ENCODE measurements around the gene FOXN3.
"Not testable (repeated sequence)": the region's sequence is repeated elsewhere in the genome, so short reads cannot be mapped to it uniquely, and the experiment has no call there.

FOXN3 gene

DNA sequence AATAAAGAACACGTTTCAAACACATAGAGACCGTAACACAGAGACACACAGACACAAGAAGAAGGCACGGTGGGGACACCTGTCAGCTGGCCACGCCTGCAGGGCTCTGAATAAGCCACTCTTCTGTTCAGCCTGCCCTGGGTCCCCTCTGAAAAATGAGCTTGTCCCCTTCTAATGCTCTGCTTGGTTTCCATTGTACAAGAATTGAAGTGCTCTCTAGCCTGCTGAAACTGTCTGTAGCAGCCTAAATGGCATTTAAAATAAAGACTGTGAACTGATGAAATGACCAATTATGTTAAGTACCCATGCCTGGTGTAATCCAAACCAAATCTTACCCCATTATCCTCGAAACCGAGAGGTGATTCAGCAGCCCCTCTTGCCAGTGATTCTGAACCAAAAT is 139.8 kb downstream of the FOXN3 start:
- DNase-seq (ENCODE audit: low read depth) = no peak

DNA sequence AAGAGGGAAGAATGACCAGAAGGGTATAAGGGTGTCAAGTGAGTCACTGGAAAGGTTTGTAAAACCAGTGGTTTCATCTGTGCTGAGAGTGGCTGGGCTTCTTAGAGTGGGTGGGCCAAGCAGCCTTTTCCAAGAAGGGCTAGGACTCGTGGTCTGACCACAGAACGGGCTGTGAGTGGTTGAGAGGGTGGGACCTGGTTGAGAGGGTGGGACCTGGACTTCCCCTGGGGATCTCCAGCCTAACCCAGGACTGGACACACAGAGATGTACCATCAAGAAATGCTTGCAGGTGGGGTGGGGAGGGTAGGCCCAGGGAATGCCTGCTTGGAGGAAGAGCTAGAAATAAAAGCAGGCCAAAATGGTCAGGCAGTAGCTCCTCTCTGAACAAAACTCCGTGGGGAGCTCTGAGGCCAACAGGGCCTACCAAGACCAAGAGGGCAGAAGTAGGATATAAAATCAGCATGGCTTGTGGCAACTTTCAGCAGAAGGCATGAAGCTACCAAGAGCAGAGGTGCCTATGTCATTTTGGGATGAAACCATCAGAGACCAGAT is 140.5 kb downstream of the FOXN3 start:
- DNase-seq (ENCODE audit: low read depth) = peak; percentile 43

DNA sequence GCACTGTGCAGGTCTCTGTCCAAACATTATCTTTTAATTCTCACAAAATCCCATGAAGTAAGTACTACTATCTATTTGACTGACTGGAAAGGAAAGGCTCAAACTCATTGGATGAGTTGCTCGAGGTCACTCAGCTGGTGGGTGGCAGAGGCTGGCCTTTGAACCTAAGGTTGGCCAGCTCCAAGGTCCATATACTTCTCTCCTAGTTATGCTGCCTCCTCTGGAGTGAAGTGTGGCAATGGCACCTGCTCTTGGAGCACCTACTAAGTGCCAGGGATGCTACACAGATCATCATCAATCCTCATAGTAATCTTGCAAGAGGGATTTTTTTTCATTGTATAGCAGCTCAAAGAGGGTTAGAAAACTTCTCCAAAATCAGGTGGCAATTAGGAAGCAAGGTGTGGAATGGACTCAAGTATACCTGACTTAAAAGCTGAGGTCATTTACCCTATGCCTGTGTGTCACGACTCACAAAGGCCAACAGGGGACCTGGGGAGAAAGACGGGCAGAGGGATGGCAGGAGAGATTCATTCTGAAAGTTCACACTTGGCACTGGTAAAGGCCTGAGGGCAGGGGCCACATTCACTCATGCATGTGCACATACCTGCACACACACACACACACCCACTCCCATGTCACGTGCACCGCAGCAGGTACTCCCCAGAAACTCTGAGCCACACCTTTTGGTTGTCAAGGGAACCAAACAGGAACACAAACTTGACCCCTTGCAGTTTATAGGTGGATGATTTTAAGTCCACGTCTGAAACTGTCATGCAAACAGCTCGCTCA is 146.4 kb downstream of the FOXN3 start:
- no peak for DNase-seq (ENCODE audit: low read depth)

DNA sequence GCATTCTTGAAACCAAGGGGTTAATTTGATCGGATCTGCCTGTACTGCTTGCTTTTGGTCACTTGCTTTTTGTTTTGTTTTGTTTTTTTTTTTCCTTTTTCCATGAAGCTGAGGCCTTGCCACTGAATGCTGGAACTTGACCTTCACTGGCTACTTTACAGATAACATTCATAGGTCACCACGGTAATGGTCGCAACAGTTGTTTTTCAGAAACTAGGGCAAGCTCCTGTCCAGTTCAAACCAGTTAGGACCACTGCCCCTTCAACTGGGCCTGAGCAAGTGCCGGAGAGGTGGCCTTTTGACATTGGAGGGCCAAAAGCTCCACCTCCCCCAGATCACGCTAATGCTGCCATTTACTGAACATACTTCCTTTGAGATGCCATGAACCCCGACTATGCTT is 147.6 kb downstream of the FOXN3 start:
- DNase-seq (ENCODE audit: low read depth) = no peak

DNA sequence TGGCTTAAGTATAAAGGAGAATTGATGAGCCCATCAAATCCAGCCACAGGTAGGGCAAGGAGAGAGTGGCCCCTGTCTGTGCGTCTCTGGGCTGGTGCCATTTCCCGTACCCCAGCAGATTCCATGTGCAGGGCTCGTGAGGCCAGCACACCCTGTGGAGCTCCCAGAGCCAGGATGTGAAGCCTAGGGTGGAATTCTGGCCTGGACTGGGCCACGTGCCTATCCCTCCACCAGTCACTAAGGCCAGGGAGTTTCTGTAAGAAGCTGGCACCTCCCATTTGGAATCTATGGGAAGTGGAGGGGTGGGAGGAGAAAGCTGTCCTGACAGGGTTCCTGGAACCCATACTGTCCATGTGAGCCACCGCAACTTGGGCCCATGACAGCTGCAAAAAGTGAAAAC is 148.5 kb downstream of the FOXN3 start:
- no peak for DNase-seq (ENCODE audit: low read depth)

DNA sequence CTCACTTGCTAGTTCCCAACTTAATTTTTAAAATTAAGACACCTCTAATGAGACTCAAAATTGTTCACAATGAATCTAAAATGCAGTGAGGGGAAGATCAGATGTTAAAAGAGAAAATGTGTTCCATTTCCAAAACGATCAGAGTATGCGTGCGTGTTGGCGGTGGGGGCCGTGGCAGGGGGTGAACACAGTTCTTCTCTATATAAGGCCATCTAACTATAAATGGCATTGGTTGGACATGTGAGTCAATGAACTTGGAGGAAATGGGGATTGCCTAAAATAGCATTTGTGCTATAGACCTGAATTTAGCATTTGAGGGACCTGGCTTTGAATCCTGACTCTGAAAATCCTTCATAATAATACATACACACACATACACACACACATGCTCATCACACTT is 149.4 kb downstream of the FOXN3 start:
- DNase-seq (ENCODE audit: low read depth) = no peak

DNA sequence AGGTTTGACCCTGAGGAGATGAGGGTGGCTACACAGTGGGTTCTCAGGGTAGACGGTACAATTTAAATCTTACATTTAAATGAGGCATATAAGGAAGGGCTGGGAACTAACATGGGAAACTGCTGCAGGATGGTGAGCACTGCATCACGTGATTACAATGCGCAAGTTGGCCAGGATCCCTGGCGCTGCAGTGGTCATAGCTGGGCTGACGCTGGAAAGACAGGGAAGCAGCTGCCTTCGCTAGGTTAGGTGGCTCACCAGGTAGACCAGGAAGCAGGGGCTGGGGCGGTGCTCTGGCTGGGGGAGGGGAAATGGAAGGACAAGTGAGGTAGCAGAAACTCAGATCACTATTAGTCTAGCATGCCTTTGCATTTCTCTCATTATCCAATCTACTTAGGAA is 149.9 kb downstream of the FOXN3 start:
- DNase-seq (ENCODE audit: low read depth) = no peak

DNA sequence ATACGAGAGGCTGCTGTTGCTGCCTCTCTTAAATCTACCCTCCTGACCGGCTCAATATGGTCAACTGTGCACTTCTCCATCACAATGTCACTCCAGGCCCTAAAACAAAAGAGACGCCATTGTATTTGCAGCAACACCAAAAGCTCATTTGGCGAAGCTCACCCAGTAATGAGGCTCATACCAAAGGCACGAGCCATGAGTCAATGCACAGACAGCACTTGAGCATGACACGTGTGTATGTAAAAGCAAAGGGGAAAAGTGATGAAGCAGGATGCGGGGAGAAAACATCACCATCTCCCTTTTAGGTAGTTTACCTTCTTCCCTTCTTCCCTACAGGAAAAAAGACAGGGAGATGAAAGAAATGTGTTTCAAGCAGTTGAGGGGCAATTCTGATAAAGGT is 150.3 kb downstream of the FOXN3 start:
- DNase-seq (ENCODE audit: low read depth) = no peak

DNA sequence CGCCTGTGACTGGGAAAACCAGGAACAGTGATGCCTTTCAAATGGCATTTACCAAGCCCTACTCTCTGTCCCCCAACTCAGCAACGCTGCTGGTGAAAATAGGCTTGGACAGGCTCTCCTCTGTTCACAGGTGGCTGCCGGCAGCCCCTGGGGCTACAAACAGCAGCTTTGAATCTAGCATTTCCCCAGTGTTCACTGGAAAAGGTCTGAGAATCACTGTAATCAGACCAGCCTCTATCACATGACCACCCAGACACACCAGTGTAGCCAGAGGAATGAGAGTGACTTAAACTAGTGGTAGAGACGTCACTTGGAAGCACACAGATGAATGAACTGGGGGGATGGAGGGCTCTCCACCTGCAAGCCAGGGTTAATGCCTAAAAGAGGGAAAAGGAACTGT is 151.8 kb downstream of the FOXN3 start:
- DNase-seq (ENCODE audit: low read depth) = no peak

DNA sequence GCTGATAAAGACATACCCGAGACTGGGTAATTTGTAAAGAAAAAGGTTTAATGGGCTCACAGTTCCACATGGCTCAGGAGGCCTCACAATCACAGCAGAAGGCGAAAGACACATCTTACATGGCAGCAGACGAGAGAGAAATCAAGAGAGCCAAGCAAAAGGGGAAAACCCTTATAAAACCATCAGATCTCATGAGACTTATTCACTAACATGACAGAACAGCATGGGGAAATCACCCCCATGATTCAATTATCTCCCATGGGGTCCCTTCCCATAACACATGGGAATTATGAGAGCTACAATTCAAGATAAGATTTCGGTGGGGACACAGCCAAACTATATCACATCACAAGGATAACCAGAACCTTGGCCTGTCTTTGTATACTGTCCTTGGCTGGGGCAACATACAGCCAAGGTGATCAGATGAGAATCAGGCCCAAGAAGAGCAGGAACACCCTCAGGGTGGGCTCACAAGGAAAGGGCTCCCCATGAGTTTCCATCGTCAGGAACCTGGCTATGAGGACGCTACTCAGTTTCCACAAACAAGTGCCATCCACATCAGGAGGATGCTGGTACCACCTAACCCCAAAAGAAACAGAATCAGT is 152.7 kb downstream of the FOXN3 start:
- DNase-seq (ENCODE audit: low read depth) = no peak

DNA sequence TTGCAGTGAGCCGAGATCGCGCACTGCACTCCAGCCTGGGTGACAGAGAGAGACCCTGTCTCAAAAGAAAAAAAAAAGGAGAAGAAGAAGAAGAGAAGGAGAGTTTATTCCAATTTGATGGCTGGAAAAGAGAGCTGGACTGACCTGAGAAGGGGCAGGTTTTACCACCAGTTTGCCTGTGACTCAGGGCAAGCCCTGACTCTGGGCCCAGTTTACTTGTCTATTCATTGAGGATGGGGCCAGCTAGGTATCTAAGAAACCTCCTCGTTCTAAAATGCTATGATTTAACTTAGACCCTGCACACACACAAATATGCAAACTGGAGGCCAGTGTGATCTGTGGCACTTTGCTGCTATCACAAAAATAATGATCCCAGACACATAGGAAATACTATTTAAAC is 155.0 kb downstream of the FOXN3 start:
- no peak for DNase-seq (ENCODE audit: low read depth)

DNA sequence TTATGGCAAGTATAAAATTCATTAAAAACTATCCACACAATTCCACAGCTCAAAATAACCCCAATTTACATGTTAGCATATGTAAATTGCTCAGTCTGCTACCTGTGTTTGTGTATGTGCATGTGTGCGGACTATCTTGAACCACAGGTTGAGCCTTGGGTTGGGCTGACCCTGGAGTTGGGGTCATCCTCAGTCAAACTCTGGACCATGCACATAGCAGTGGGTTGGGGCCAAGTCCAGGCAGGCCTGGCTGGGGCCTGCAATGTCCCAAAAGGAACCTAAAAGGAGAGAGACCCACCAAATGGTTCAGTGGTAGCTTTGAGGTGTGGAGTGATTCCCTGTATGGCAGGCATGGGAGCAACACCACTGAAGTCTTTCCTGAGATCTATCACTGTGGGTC is 156.1 kb downstream of the FOXN3 start:
- no peak for DNase-seq (ENCODE audit: low read depth)

DNA sequence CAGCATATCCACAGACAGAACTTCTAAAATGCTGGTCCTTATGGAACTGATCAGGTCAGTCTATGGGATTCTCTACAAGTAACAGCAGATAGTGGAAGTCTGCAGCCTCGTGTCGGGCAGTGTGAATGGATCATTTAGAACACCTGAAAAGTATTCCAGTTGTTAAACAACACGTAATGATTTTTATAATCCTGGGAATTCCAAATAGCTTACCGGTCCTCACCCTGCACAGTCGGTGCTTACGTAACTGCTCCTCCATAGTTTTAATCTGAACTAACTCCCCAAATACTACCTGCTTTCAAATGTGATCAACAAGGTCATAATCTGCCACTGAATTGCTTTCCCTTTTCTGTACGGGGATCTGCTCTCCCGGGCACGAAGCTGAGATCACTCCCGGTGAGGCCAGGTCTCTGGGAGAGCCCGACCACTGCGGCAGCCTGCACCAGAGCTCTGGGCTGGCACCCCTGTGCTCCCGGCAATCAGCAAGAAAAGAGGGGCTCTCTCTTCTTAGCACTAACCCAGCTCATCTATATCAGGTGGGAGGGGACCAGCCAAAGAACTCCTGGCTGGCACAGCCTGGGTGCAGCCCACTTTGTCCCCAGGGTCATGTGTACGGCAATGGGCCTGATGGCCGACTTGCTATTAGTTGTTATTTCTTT is 157.0 kb downstream of the FOXN3 start:
- DNase-seq (ENCODE audit: low read depth) = no peak

DNA sequence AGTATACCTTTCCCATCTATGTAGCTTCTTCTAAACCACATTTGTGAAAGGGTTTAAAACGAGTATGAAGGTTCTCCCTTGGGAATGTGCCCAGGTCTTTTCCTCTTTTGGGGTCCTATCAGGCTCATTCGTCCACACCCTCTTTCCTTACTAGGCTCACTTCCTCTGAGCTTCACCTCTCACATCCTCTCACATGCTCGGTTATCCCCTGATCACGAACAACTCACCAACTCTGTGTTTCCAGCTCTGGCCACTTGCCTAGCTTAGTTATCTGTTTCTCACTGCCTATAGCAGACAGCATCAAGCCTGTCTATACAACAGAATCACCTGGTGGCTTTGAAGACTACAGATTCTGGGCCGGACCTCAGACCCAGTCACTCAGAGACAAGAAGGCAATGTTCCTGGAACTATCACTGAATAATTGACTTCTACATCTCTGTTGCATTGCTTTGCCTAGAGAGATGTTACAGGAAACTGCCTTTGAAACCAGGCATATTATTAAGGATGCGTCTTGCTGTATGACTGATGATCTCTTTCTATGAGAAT is 158.2 kb downstream of the FOXN3 start:
- DNase-seq (ENCODE audit: low read depth) = no peak

DNA sequence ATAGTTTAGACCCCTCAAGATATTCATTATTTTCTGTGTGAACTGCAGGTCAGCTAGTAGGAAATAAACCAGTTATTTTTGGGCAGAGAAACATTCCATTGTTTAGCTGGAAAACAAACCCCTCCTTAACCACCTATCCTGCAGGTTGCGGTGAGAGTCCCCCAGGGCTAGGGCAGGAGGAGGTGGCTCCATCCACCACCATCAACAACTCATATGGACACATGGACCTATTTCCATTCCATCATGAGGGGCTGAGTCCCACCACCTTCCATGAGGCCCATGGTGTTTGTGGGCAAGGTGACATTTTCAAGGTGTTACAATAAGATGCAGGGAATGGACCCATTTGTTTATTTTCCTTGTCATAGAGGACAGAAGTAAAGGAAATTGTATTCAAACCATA is 160.1 kb downstream of the FOXN3 start:
- DNase-seq (ENCODE audit: low read depth) = no peak

DNA sequence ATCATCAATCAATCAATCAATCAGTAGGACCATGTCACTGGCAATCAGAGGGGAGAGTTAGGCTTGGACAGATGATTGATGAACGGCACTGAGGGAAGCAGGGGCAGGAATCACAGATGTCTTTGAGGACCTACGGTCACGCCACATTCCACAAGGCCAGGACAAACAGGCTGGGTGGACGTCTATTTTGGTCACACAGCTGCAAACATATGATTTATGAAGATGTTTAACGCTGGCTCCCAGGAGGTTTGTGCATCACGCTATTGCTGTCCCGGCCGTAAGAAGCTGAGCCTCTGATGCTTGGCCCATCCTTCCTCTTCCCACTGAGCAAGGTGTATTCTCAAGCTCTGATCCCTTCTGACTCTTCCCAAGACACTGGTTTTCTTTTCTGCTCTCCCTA is 160.8 kb downstream of the FOXN3 start:
- DNase-seq (ENCODE audit: low read depth) = no peak

DNA sequence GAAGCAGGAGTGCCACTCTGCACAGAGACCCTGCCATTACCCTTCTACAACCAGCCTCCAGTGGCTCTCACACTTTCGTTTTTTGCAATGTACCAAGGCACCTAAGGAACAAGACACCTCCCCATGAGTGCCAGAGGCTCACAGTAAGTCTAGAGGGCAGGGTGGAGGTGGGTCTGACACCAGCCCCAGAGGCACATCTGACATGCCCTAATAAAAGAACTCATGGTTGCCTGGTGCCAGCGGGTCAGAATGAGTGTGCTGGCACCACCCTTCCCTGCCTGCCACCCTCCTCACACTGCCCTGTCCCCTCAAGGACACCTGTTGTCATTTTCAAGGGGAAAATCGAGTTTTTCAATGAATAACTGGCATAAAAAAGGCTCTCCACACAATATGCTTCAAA is 161.2 kb downstream of the FOXN3 start:
- no peak for DNase-seq (ENCODE audit: low read depth)

DNA sequence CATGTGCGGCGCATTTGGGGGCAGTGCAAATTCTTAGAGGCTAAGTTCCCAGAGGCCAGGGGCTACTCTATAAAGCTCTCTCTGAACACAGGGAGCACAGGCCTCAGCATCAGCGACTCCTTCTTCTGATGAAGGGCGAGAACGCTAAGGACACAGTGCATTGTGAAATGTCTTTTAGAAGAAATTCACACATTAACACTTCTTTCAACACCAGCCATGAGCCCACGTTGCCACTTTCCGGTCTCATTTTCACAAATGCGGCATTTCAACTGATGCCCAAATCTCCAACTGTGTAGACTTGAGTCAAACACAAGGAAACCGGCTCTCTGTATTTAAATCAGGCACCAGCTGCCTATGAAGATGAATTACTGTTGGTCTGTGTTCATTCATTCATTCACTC is 162.0 kb downstream of the FOXN3 start:
- DNase-seq (ENCODE audit: low read depth) = no peak

DNA sequence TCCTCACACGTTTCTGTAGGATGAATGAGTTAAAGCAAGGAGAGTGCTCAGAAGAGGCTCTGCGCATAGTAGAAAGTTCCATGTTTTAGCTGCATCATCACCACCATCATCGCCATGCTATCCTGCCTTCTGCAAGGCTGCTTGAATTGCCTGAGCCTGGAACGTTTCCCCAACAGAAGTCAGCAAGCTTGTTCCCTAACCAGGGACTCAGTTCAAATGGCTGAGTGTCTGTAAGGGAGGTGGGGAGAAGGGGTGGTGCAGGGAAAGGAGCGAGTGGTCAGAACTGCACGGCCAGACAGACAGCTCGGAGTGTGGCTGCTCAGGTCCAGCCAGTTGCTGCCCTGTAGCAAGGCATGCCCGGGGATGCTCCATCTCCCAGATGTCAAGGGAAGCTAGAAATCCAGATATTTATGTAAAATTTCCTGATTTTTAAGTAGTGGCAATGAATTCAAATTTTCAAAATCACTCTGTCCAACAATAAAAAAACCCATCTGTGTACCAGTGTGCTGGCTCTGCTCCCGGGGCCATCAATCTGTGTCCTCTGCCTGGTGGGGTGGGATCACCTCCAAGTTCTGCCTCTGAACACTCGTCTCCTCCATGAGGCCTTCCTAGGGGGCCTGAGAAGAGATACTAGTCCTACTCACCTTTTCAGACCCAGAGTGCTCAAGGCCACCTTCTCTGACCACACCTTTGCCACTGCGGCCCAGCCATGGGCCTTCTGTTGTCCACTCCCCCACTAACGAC is 162.7 kb downstream of the FOXN3 start:
- no peak for DNase-seq (ENCODE audit: low read depth)

DNA sequence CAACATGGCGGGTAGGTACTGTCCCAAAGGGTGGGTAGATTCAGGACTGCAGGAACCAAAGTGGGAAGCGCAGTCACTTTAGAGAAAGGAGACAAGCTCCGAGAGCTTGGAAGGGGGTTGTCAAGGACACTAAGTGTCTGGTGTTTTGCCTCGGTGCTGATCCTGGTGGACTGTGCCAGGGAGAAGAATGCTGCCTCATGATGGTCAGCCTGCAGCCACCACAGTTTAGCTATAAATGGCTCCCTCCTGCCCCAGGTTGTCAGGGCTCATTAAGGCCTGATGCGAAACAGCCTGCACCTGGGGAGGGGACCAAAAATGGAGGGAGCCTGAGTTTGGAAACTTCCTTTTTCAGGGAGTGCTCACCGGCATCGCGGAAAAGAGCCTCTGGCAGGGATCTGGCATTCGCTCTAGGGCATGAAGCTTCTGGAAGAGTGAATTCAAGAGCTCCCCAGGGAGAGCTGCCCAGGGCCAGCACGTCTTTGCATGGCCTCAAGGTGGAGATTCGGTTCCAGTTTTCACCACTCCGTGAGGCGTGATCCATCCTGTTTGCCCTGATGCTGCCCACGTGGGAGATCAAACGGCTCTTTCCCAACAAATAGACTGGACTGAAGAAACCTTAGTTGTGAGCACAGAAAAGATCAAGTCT is 164.0 kb downstream of the FOXN3 start:
- DNase-seq (ENCODE audit: low read depth) = no peak

DNA sequence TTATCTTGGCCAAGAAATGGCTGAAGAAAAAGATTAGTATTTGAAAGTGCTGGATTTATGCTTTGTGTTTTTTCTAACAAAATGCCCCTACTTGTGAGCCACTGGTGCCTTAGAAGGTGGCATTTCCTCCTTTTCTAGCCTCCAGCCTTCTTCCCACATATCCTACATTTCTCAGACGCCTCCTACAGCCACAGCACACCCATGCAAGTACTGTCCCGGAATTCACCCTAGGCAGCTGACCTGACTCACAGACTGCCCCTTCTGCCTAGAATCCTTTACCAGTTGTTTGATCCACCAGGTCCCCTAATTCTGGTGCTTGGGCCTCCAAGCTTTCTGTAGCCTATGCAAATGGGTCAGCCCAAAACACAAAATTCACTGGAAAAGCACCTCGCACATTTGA is 166.0 kb downstream of the FOXN3 start:
- DNase-seq (ENCODE audit: low read depth) = no peak

DNA sequence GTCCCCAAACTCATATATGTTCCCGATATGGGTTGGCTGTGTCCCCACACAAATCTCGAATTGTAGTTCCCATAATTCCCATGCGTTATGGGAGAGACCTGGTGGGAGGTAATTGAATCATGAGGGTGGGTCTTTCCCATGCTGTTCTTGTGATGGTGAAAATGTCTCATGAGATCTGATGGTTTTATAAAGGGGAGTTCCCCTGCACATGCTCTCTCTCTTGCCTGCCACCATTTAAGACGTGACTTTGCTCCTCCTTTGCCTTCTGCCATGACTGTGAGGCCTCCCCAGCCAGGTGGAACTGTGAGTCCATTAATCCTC is 166.4 kb downstream of the FOXN3 start:
- not testable (repeated sequence) for DNase-seq (ENCODE audit: low read depth)

All from stimulated activated CD8-positive, alpha-beta memory T cell treated with anti-CD3 and anti-CD28 coated beads, Interleukin-12 subunit alpha, Interleukin-12 subunit beta, amount 100 ng/mL, for 4 hours (primary cell).